ENCODE results near the gene ZNF774.
A peak's percentile ranks its signal among the peaks of the same experiment; 100 is the strongest.
"Not testable (repeated sequence)": the region's sequence is repeated elsewhere in the genome, so short reads cannot be mapped to it uniquely, and the experiment has no call there.

ZNF774 gene

DNA sequence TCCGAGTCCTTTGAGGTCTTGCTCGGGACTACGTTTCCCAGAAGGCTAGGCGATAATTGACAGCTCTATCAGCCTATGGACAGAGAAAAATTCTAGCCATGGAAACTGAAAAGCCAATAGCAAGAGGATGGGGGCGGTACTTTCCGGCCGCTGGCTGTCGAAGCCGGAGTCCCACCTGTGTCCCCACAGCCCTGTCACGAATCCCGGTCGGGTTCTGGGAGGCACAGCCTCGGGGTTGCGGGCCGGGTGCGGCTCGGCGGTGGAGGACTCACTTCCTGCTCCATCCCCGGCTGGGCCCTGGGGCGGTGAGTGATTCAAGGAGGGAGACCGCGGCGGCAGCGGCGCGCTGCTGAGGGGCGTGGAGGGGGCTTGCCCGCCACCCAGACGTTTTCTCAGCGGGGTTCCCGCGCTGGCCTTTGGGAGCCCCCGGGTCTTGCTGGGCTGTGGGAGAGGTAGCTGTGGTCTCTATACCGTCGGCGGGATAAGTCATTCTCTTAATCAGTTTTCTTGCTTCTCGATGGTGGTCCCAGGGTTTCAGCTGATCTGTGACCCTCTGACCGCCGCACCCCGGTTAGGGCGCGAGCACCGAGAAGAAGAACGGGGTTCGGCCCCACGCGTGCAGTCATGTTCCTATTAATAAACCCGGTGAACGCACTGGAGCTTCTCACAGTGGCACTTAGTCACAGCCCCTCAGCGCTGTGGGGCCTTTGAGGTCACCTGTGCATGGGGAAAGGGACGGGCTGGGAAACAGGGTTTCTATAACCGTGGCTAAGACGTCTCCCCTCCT lies at the start of gene ZNF774:
ZNF774 (plus strand) TSS at position 178 of the 787 bp plus-strand sequence. CDS start 2,377 bp downstream, outside the sequence.
- DNase-seq: peak; percentile 93

DNA sequence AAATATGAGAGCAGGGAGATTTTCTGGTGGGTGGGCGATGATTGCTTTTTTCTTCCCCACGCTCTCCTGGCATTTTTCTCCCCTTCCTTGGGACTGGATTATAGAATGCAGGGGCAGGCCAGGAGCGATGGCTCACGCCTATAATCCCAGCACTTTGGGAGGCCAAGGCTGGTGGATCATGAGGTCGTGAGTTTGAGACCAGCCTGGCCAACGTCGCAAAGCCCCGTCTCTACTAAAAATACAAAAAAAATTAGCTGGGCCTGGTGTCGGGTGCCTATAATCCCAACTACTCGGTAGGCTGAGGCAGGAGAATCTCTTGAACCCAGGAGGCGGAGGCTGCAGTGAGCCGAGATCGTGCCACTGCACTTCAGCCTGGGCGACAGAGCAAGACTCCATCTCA lies 46.7 kb upstream of the ZNF774 start:
- DNase-seq: not testable (repeated sequence)

DNA sequence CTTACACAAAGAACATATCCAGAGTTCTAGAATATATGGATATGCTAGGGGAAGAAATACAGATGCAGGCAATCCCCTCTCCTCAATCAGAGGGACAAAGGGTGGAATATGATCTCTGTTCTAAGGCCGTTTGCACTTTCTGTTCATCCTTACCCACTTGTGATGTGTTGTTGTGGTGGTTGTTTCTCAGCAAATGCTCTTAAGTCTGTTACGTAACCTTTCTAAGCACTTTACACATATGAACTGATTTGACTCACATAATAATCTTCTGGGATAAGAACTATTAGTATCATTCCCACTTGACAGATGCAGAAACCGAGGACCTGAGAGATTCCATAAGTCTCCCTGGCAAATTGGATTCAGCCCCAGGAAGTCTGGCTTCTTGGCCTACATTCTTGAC lies 46.2 kb upstream of the ZNF774 start:
- no peak for DNase-seq

DNA sequence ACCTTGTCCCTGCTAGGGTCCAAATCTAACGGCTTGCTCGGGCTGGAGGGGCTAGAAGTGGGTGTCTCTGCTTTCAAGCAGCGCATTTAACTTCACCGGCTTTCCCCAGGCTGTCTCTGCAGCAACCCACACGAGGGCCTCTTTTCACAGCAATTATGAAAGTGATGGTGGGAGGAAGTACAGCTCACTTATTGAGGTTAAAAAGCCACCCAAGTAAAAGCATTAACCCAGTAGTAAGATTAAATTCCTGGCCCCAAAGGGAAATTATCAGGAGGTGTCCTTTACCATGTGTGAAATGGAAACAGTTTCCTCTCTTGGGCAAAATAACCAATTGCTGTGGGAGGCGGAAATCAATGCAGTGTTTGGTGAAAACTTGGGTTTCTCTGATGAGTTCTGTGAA lies 45.5 kb upstream of the ZNF774 start:
- DNase-seq: no peak

DNA sequence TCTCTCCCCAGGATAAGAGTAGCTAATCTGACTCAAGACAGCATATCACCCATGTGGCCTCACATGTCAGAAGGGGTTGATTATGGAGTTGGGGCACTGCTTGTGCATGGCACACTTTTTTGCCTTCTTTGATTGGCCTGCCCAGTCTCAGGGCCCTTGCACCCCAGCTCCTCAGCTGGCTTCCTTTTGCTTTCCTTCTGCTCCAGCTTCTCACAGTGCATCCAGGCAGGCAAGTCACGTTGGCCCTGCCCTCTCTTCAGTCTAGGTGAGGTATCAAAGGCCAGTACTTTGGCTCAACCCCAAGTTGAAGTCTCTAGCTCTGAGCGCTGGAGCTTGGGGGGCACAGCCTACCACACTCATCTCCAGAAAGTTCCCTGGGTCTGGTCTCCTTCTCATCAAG lies 44.4 kb upstream of the ZNF774 start:
- no peak for DNase-seq

DNA sequence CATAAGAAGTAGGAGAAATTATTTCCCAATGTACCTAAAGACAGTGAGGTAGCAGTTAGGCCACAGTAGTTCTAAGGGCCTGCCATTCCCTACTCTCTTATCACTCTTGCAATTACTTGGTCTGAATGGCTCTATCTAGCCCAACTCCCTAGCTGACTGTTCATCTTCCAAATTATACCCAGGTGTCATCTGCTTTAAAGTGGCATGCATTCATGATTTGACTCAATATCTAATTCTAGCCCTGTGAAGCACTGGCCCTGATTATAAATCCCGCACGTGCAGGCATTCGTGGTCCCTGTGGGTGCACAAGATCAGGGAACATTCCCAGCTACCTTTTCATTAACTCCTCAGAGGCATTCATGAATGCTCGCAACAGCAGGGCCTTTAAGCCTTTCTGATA lies 43.1 kb upstream of the ZNF774 start:
- DNase-seq: no peak

DNA sequence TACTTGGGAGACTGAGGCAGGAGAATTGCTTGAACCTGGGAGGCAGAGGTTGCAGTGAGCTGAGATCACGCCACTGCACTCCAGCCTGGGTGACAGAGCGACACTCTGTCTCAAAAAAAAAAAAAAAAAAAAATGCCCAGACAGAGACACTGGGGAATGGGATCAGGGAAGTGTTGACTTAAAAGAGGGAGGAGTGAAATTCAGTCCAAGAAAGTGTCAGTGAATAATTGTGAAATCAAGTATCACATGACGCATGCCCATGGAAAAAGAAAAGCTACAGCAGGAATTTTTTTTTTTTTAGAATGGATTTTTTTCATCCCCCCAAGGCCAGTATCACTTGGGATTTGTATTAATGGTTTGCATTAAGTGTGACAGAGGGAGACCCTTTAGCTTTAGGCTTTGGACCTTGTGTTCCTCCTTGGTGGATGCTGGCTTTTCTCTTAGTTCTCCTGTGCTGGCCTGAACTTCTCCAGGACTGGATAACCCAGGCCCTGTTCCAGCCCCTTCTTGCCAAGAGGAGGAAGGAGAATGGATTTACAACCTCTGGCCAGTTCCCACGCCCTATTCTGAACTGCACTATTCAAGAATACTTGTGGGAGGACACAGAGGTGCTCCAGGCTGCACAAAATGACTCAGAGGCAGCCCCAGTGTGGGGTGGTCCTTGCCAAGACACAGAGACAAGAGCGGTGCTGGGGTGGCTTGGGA lies 36.7 kb upstream of the ZNF774 start:
- no peak for DNase-seq

DNA sequence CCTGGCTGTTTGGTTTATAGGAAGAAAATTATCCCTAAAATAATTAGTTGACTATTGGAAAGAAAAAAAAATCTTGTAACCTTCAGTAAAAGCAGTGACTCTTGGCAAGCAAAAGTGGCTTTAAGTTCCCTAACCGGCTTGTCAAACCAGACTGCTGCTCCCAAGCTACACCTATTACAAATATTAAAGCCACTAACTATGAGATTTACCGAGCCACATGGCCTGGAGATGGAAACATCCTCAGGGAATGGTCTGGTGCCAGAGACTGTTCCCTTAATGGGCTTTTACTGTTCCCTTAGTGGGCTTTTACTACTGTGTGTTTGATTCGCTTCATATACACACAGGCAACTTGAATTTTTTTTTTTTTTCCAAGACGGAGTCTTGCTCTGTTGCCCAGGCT lies 35.9 kb upstream of the ZNF774 start:
- DNase-seq: no peak

DNA sequence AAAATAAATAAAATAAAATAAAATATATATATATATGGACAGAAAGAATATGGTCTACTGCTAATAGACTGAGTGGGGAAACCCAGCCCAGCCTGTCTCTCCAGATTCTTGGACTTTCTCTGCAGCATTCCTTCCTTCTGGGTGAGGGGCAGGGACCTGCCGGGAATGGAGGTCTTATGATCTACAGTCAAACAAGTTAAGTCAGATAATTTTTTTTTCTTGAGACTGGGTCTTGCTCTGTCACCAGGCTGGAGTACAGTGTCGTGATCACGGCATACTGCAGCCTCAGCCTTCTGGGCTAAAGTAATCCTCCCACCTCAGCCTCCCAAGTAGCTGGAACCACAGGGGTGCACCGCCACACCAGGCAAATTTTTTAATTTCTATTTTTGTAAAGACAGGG lies 33.5 kb upstream of the ZNF774 start:
- no peak for DNase-seq

DNA sequence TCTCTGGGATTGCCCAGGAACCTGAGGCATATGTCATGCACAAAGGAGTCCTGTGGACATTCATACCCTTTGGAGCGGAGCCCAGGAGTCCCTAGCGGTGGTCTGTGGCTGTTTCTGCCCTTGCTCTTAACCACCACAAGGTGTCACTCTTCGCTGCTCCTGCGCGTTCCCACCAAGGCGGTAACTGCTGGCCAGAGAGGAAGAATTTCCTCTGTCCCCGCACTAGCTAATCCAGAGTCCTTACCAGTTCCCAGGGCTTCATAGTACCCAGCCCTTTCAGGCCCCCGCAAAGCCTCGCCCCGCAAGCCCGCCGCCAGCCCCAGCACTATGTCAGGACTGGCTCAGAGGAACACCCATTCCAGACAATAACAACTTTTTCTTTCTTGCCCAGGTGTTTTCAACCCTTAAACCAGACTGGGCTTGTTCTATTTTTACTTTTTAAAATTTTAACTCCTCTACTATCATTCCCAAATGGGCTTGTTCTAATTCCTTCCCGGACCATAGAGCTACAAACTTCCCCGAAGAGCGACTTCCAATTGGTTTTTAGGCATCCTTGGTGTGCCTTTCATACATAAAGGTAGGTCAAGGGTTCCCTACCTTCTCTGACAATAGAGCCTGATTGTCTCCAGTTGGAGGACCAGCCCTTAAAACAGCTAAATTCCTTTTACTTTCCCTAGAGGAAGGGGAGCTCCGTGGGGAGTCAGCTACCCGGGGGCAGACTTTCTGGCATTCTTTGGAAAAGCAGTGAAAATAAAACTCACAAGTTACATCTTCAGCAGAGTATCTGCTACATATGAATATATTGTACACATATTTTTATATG lies 31.8 kb upstream of the ZNF774 start:
- peak; percentile 72 for DNase-seq

DNA sequence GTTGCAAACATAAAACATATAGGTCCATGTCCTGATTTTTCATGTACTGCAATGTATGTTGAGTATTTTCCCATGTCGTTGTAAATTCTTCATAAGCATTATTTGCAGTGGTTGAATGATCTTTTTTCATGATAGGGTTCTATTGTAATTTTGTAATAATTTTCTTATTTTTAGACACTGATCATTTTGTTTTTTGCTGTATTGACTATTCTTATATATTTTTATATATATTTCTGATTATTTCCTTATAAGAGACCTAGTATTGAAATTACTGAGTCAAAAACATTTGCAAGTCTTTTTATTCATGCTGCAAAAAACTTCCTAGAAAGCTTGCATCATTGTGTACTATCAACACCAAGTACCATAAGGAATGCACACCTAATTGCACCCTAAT lies 31.2 kb upstream of the ZNF774 start:
- DNase-seq: no peak

DNA sequence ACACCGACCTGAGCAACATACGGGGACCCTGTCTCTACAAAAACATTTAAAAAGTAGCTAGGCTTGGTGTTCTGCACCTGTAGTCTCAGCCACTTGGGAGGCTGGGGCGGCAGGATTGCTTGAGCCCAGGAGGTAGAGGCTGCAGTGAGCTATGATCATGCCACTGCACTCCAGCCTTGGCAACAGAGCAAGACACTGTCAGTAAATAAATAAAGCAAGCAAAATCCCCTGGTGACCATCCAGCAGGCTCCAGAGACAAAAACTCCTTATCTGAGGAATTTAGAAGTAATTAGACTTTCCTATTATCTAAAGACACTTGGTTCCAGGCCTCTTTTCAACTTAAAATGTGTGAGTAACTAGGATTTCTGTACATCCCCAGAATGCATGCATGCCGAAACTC lies 29.5 kb upstream of the ZNF774 start:
- no peak for DNase-seq

DNA sequence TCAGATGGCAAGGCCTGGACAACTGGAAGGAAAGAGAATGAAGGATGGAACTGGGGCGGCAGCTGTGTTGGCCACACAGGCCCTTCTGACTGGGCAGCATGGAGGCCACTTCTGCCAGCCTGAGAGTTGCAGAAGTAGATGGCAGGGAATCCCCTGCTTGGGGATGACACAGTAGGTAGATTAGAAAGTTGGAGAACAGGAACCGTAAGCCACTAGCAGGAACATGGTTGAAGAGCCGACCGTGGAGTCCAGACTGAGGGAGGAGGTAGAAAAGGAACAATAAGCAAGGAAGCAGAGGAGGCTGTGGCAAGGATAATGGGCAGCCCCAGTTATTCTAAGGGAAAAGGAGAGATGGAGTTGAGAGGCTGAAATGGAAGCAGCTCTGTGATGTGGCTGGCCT lies 26.4 kb upstream of the ZNF774 start:
- no peak for DNase-seq

DNA sequence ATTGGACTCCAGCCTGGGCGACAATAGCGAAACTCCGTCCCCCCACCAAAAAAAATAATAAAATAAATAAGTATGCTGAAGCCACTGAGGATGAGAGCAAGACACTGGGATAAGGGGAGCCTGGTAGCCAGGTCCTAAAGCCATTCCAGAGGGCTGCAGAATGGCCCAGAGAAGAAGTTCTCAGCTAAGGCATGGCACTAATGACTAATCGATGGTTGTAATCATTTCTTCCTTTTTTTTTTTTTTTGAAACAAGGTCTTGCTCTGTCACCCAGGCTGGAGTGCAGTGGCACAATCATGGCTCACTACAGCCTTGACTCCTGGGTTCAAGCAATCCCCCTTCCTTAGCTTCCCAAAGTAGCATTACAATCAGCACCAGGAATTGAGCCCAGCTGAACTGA lies 25.6 kb upstream of the ZNF774 start:
- no peak for DNase-seq

DNA sequence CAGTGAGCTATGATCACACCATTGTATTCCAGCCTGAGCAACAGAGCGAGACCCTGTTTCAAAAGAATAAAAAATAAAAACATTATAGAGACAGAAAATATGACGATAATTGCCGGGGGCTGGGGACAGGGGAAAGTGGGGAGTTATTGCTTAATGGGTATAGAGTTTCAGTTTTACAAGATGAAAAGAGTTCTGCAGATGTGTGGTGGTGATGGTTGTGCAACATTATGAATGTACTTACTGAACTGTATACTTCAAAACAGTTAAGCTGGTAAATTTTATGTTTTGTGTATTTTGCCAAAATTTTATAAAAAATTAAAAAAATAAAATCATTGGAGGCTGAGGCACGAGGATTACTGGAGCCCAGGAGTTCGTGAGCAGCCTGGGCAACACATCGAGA lies 24.8 kb upstream of the ZNF774 start:
- DNase-seq: no peak

DNA sequence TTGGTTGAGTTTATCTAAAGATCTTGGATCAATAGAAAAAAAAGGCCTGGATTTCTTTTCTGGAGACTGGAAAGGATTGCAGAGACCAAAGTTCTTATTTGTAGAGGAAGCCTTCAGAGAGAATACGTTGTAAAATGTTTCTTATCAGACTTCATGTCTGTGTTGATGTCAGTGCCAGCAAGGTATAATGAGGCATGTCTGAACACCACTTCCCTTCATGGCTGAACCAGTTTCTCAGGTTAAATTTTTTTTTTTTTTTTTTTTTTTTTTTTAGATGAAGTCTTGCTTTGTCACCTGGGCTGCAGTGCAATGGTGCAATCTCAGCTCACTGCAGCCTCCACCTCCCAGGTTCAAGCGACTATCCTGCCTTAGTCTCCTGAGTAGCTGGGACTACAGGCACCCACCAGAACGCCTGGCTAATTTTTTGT lies 17.8 kb upstream of the ZNF774 start:
- DNase-seq: no peak

DNA sequence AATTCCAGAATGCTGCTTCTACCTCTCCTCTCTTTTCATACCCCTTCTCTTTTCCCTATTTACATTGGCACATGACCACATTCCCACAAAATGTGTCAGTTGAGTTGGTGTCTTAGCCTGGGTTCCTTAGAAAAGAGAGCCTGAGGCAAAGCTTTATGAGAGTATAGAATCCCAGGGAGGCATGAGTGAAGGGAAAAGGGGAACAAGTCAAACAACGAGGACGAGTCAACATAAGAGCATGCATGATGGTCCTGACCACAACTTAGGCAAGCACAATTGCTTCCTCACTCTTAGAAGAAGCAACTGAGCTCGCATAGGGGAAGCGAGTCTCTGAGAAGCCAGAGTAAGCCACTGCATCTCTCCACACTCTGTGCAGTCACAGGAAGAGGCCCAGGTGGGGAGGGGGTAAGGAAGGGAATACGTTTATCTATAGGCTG lies 15.4 kb upstream of the ZNF774 start:
- DNase-seq: no peak

DNA sequence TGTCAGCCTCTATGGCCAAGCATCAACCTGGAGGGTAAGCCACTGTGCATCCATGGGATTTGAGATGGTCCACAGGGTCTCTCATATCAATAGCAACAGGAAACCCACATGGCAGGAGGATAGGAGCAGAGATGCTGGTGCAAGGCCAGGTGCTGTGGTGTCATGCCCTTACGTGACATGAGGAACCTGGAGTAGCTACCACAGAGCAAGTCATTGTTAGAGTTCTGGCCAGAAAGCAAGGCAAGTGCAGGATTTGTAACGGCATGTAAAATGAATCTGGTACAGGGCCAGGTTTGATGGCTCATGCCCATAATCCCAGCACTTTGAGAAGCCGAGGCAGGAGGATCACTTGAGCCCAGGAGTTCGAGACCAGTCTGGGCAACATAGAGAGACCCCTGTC lies 14.8 kb upstream of the ZNF774 start:
- DNase-seq: no peak

DNA sequence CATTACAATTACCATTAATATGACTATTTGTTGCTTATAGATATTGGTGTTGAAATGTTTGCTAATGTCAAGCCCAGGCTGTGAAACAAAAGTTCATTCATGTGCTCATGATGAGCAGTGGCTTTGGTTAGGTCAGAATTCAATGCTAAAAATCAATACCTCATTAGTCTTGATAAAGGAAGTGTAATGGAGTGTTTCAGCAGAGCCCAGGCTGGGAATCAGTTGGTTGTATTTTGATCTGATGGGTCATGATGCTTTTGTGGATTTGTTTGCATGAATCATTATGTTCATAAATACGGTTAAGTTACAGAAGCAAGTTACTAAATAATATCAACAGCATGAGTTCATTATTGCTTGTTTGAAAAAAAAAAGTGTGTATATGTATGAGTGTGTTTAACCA lies 13.6 kb upstream of the ZNF774 start:
- peak; percentile 73 for DNase-seq

DNA sequence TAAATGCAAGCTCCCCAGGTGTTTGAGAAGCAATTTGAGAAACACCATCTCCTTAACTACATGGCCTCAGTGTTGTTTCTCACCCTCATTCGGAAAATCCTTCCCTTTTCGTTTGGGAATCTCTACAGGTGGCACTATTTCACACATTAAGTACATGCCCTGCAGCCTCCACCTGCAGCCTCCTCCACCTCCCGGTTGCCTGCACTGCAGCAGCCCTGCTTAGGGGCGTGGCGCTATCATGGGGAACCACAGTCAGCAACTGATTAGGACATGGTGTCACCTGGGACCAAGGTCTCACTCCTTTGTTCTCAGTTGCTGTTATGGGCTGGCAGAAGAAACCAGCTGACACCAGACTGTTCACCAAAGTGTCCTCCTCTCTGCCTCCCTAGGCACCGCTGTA lies 11.7 kb upstream of the ZNF774 start:
- DNase-seq: peak; percentile 41

DNA sequence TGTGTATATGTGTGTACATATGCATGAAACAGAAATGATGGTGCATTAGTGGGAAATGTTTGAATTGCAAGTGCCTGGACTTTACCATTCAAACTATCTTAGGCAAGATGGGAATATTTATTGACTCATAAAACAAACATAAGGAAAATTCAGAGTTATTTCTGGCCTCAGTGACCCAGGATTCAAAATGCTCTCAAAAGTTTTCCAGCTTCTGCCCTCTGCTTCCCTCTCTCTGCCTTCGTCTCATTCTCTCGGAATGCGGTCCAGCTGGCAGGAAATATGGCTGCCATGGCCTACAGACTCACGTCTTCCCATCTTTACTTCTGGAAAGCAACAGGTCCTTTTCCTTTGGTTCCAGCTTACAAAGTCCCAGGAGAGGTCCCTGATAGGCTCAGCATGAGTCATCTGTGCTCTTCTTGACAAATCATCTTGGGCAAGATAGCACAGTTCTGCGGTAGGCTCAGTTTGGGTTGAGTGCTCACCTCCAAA lies 8.7 kb upstream of the ZNF774 start:
- no peak for DNase-seq

DNA sequence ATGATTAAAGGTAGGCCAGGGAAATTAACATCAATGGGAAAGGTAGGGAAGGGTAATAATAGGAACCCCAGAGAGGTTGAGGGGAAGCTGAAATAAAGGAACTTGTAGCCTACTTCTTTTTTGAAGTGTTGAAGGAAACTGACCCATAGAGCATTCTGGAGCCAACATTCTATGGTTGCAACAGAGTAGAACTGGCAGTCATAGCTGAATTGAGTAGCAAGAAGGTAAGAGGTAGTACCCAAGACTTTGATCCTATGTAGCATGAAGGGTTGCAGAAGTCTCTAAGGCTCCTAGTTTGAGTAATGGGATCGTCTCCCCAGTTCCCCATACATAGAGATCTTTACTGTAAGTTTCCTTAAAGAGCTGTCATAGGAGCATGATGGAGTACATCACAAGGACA lies 7.4 kb upstream of the ZNF774 start:
- DNase-seq: no peak

DNA sequence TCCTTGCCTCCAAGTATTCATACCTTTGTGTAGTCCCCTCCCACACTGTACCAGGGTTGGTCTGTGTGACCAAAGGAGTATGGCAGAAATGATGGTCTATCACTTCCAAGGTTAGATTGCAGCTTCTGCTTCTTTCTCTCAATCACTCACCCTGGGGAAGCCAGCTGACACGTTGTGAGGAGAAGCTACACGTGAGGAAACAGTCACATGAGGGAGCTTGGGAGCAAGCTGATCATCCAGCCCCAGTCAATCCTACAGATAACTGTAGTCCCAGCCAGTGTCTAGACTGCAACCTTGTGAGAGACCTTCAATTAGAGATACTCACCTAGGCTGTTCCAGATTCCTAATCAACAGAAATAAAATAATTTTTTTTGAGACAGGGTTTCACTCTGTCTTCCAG lies 6.2 kb upstream of the ZNF774 start:
- no peak for DNase-seq

Measured in NCI-H146 (cell line).